Measurements from ENCODE around the gene GNAT1. TPM values are rescaled to one million over a fixed set of nuclear protein-coding genes. Genes with fewer than 3 reads are reported as not detected.

Gene GNAT1
- total RNA-seq, 1 donor from 2014 or later = 4.7 TPM

DNA sequence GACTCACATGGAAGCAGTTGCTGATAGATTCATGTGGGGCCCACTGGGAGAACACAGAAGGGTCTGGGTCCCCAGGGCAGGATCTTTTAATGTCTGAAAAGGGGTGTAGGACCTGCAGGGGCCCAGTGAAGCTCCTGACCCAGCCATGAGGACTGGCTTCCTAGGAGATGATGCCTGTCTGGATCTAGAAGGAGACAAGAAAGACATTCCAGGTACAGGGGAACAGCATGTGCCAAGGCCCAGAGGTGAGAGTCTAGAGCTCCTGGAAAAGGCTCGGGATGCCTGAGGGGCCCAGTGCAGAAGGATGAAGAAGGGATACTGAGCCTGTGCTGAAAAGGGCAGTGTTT lies 41.0 kb upstream of the GNAT1 start:
- H3K27ac ChIP-seq = peak overlapping the region in 1 of 2 donors; percentile 22
- DNase-seq (ENCODE audit: low spot score in 2 of 2) = no peak

DNA sequence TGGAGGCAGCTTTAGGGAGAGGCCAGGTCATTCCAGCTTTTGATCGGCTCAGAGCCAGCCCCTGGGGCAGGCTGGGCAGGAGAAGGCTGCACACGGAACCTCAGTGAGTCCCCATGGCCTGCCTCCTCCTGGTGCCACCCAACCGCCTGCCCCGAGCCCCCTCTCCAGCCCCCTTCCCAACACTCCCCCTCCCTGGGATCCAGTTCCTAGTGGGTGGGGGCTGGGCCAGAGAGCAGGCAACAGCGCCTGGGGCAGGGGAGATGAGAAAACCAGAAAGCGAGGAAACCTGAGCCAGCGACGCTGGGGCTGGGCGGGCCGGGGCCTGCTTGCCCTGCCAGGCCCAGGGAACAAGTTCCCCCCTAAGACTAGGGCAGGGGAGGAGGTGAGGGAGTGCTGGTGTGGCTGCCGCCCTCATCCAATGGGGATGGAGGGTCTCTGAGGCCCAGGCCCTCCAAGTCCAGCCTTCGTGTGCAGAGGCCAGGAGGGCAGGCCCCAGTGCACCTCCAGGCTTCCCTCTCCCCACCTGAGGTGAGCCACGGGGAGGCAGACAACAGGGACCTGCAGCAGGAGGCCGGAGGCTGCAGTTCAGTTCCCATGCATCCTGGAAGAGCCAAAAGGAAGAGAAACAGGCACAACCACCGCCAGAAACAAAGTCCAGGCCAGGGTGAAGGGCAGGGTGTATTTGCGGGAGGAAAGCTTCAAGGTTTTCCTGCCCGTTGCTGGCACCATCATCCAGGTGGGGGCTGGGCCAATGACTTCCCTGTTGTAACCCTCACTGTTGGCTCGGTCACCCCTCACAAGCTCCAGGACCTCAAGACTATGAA lies 40.3 kb upstream of the GNAT1 start:
- H3K4me1 ChIP-seq = peaks cover 0 to 9% of the 10 kb centered on the region in 2 donors
- H3K27ac ChIP-seq = peak overlapping the region; percentile 22 to 44
- TF ChIP-seq, protein P1, sequence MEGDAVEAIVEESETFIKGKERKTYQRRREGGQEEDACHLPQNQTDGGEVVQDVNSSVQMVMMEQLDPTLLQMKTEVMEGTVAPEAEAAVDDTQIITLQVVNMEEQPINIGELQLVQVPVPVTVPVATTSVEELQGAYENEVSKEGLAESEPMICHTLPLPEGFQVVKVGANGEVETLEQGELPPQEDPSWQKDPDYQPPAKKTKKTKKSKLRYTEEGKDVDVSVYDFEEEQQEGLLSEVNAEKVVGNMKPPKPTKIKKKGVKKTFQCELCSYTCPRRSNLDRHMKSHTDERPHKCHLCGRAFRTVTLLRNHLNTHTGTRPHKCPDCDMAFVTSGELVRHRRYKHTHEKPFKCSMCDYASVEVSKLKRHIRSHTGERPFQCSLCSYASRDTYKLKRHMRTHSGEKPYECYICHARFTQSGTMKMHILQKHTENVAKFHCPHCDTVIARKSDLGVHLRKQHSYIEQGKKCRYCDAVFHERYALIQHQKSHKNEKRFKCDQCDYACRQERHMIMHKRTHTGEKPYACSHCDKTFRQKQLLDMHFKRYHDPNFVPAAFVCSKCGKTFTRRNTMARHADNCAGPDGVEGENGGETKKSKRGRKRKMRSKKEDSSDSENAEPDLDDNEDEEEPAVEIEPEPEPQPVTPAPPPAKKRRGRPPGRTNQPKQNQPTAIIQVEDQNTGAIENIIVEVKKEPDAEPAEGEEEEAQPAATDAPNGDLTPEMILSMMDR (IDR thresholded peaks at IDR 0.05) = no peak
- no peak for DNase-seq (ENCODE audit: low spot score in 2 of 2)
- H3K36me3 ChIP-seq = no peaks in the 10 kb centered on the region
- no peaks in the 10 kb centered on the region for H3K9me3 ChIP-seq
- H3K4me3 ChIP-seq = no peak overlapping the region
- intact Hi-C loops (cut with DNase I) = no loop called here
- H3K27me3 ChIP-seq = no peaks in the 10 kb centered on the region

More for the DNA sequence above, 41.0 kb upstream of the GNAT1 start:
- no peaks in the 10 kb centered on the region for H3K36me3 ChIP-seq
- TF ChIP-seq, protein P1 (IDR thresholded peaks at IDR 0.05) = no peak
- H3K4me1 ChIP-seq = peaks cover 0 to 3% of the 10 kb centered on the region in 2 donors
- no peaks in the 10 kb centered on the region for H3K27me3 ChIP-seq
- intact Hi-C loops (cut with DNase I) = no loop called here
- H3K4me3 ChIP-seq = no peak overlapping the region
- H3K9me3 ChIP-seq = no peaks in the 10 kb centered on the region

DNA sequence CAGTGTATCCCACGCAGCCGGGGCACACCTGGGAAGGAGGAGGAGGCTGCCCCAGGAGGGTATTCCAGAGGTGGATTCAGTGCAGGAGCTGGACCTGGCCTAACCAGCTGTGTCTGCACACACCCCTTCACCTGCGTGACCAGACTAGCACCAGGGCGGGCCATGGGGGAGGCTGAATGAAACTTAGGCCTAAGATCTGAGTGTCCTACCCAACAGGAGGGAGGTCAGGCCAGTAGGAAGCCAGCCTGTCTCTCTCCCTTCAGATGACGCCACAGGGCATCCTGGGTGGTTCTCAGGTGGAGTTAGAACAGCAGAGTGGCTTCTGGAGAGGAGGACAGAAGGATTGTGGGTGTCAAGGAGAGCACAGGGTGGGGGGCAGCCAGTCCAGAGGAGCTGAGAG lies 39.7 kb upstream of the GNAT1 start:
- TF ChIP-seq, protein P1 (IDR thresholded peaks at IDR 0.05) = no peak
- intact Hi-C loops (cut with DNase I) = no loop called here
- H3K4me3 ChIP-seq = no peak overlapping the region

DNA sequence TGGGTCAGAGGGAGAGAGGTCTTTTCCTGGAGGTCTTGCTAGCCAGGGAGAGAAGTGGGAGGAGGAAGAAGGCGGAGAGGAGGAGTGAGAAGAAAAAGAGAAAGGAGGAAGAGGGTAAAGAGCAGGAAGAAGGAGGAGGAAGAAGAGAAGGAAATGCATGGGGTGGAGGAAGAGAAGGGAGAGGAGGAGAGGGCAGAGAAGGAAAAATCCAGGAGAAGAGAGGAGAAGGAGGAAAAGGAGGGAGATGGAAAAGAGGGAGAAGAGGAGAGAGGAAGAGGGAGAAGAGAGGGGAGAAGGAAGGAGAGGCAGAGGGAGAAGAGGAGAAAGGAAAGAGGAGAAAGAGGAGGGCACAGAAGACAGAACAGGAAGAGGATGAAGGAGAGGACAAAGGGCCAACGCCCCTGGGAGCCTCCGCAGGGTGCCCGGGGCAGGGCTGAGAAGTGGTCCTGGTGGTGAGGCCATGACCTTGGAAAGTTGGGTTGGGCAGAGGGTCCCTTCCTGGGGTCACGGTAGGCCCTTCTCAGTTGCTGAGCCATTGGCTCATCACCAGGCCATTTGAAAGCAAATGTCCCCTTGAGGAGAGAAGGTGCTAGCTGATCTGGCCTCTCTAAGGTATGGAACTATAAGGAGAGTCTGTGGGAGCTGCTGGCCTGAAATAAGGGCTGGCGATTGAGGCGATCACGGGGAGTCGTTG lies 37.5 kb upstream of the GNAT1 start:
- no peaks in the 10 kb centered on the region for H3K36me3 ChIP-seq
- H3K27me3 ChIP-seq = no peaks in the 10 kb centered on the region
- intact Hi-C loops (cut with DNase I) = loop anchor here (2.0 kb wide), 2 partner anchors 33 to 35 kb away; no protein-coding TSS in a partner anchor
- H3K4me1 ChIP-seq = peaks cover 16 to 34% of the 10 kb centered on the region in 2 donors
- TF ChIP-seq, protein P1 (IDR thresholded peaks at IDR 0.05) = no peak
- no peak for DNase-seq (ENCODE audit: low spot score in 2 of 2)
- H3K4me3 ChIP-seq = peak overlapping the region in 1 of 2 donors; percentile 75
- H3K27ac ChIP-seq = no peak overlapping the region
- H3K9me3 ChIP-seq = no peaks in the 10 kb centered on the region

More for the DNA sequence above, 39.7 kb upstream of the GNAT1 start:
- H3K36me3 ChIP-seq = no peaks in the 10 kb centered on the region
- H3K27ac ChIP-seq = no peak overlapping the region
- DNase-seq (ENCODE audit: low spot score in 2 of 2) = no peak
- peaks cover 3 to 16% of the 10 kb centered on the region in 2 donors for H3K4me1 ChIP-seq
- H3K27me3 ChIP-seq = no peaks in the 10 kb centered on the region
- H3K9me3 ChIP-seq = no peaks in the 10 kb centered on the region

DNA sequence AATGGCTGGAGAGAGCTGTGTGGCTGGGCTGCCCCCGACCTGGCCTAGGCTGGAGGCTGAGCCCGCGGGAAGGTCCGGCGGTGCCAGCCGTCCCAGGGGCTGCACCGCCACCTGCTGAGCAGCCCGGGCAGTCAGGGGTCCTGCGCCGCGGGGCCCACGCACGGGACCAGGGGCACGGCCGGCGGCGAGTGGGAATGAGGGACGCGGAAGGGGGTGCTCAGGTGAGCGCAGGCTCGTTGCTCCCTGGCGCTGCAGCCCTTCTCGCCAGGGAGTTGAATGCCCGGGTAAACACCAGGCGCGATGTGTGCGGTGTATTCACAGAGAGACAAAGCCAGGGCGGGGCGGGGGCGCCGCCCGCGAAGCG lies 37.0 kb upstream of the GNAT1 start:
- Histone ChIP-seq H3K27me3 (no peaks in the 10 kb centered on the region), H3K36me3 (no peaks in the 10 kb centered on the region), H3K9me3 (no peaks in the 10 kb centered on the region), H3K4me3 (peak overlapping the region; percentile 62 to 75), H3K4me1 (peaks cover 17 to 36% of the 10 kb centered on the region in 2 donors), H3K27ac (no peak overlapping the region)
- TF ChIP-seq, protein P1 (IDR thresholded peaks at IDR 0.05) = peak in 2 of 3 experiments; percentile 17 to 46
- intact Hi-C loops (cut with DNase I) = loop anchor here (2.0 kb wide), 2 partner anchors 34 kb away; no protein-coding TSS in a partner anchor
- DNase-seq (ENCODE audit: low spot score in 2 of 2) = peak in 1 of 2 donors; percentile 69

Measured in ascending aorta (tissue), 2 donors.